GM19043 (cell line): Measurements from ENCODE around the gene VDAC2.
"Not testable (repeated sequence)": the region's sequence is repeated elsewhere in the genome, so short reads cannot be mapped to it uniquely, and the experiment has no call there.

Source experiments
- ATAC-seq: cut with Tn5 transposase; IDR thresholded peaks from one replicate; pipeline ENCODE4 v1.9.1; 2021; ENCODE audit warnings: low read depth; ENCODE audit not compliant: unreplicated experiment

VDAC2 gene

GRCh38 chr10:75210282-75211006 lies at the start of gene VDAC2:
Gene VDAC2, plus strand, starts transcription at chr10:75210796. Its CDS starts 363 bp downstream, at chr10:75211159.
- peak; percentile 84 for ATAC-seq

GRCh38 chr10:75165684-75166622 lies 44.6 kb upstream of the VDAC2 start:
- ATAC-seq, result peak; percentile 88

- ATAC-seq, result peak; percentile 34
Measured at GRCh38 chr10:75166623-75166972, 44.0 kb upstream of the VDAC2 start.

- no peak for ATAC-seq
Measured at GRCh38 chr10:75168275-75168674, 42.3 kb upstream of the VDAC2 start.

- no peak for ATAC-seq
Measured at GRCh38 chr10:75170215-75170614, 40.4 kb upstream of the VDAC2 start.

GRCh38 chr10:75175046-75175445 lies 35.5 kb upstream of the VDAC2 start:
- ATAC-seq, result no peak

GRCh38 chr10:75176046-75176445 lies 34.5 kb upstream of the VDAC2 start:
- no peak for ATAC-seq

GRCh38 chr10:75176736-75177135 lies 33.9 kb upstream of the VDAC2 start:
- ATAC-seq, result no peak

GRCh38 chr10:75179657-75180177 lies 30.9 kb upstream of the VDAC2 start:
- ATAC-seq, result no peak

- ATAC-seq, result no peak
Measured at GRCh38 chr10:75180592-75180991, 30.0 kb upstream of the VDAC2 start.

GRCh38 chr10:75181073-75181472 lies 29.5 kb upstream of the VDAC2 start:
- ATAC-seq, result no peak

- ATAC-seq, result no peak
Measured at GRCh38 chr10:75186310-75186709, 24.3 kb upstream of the VDAC2 start.

GRCh38 chr10:75187961-75188426 lies 22.6 kb upstream of the VDAC2 start:
- ATAC-seq, result no peak

- ATAC-seq, result not testable (repeated sequence)
Measured at GRCh38 chr10:75188522-75188921, 22.1 kb upstream of the VDAC2 start.

GRCh38 chr10:75189266-75190096 lies 21.1 kb upstream of the VDAC2 start:
- no peak for ATAC-seq

- no peak for ATAC-seq
Measured at GRCh38 chr10:75191821-75192568, 18.6 kb upstream of the VDAC2 start.

- ATAC-seq, result not testable (repeated sequence)
Measured at GRCh38 chr10:75194625-75195024, 16.0 kb upstream of the VDAC2 start.

- no peak for ATAC-seq
Measured at GRCh38 chr10:75195035-75195763, 15.4 kb upstream of the VDAC2 start.

- no peak for ATAC-seq
Measured at GRCh38 chr10:75197066-75197465, 13.5 kb upstream of the VDAC2 start.
